Adrenal gland (tissue), 12 donors: Measurements from ENCODE around the gene EXOC6. TPM values are rescaled to one million over a fixed set of nuclear protein-coding genes. Genes with fewer than 3 reads are reported as not detected.

ENCODE experiments used
- DNase-seq, 7 donors: peaks; one replicate each; pipeline ENCODE4 v3.0.0-alpha.2; 2019 to 2020
- H3K27ac ChIP-seq, 5 donors: fragments of 200-600 bp; sonication (generic) in 4 of 5; 1 replicate in 3 of 5; 2 replicates in 2 of 5; pipeline versions ENCODE4 v1.5.1 to v1.8.0; 2016 to 2020; ENCODE audit warnings: mild to moderate bottlenecking in 1 of 5
- H3K27me3 ChIP-seq: fragments of 200-600 bp; 2 replicates; pipeline ENCODE4 v1.8.0; 2021
- H3K36me3 ChIP-seq, 2 donors: fragments of 200-600 bp; replicated peaks in 1 of 2; 1 replicate in 1 of 2; 2 replicates in 1 of 2; pipeline versions ENCODE4 v1.5.1 to v1.8.0; 2018 to 2022
- H3K4me1 ChIP-seq, 2 donors: fragments of 200-600 bp; replicated peaks in 1 of 2; 1 replicate in 1 of 2; 2 replicates in 1 of 2; pipeline versions ENCODE4 v1.5.1 to v1.8.0; 2018 to 2021
- H3K4me3 ChIP-seq, 4 donors: fragments of 200-600 bp; sonication (generic) in 3 of 4; one replicate each; pipeline ENCODE4 v1.5.1; 2016 to 2018
- H3K9me3 ChIP-seq, 3 donors: fragments of 200-600 bp; sonication (generic) in 1 of 3; replicated peaks in 1 of 3; 1 replicate in 2 of 3; 2 replicates in 1 of 3; pipeline versions ENCODE4 v1.5.1 to v1.8.0; 2016 to 2021
- POLR2A ChIP-seq, 2 donors: fragments of 450-650 bp; IDR thresholded peaks; one replicate each; pipeline ENCODE4 v1.6.1; 2017; ENCODE audit warnings: antibody characterized with exemption in 2 of 2, mild to moderate bottlenecking in 2 of 2, moderate library complexity in 1 of 2
- WGBS, 4 donors: extraction: QIAGEN DNeasy Blood & Tissue Kit in 2 of 4; methylation state at CpG; one replicate each; pipeline versions ENCODE4 v1.1.5 to v1.1.7; 2013 to 2017; 5-methylcytosine and 5-hydroxymethylcytosine counted together
- intact Hi-C, 2 donors: fragments of 100-400 bp; cut with DNase I; formaldehyde crosslinking; loops; one replicate each; pipeline versions ENCODE4 v1.14.1 to v1.15.0; 2022 to 2023
- polyA plus RNA-seq, 3 donors: library from polyadenylated mRNA; stranded (reverse); fragments of 200-250 nt in 2 of 3; fragments of 350-450 nt in 1 of 3; fragmentation: Illumina TruSeq in 1 of 3; extraction: RNeasy Lipid Tissue Mini Kit (QIAGEN cat#74804) in 1 of 3; gene quantifications; one replicate each; pipeline ENCODE4 v1.2.3, GENCODE V29; 2013 to 2014
- total RNA-seq, 9 donors: library from RNA; depleted of rRNA in 4 of 9; stranded (reverse); fragments of >200 nt in 4 of 9; fragments of 120-200 nt in 1 of 9; fragmentation: NEBNext Ultra II Directional in 1 of 9; extraction: Animal tissue kit (Norgen Biotek cat#: 25700) in 1 of 9; gene quantifications; one replicate each; pipeline versions ENCODE4 v1.1.0 to v1.2.4, GENCODE V29; 2013 to 2023
- TF ChIP-seq, protein P1 (sequence below), 6 experiments: fragments of 450-650 bp in 4 of 6; fragments of 200-600 bp in 2 of 6; sonication (generic) in 1 of 6; IDR thresholded peaks; 1 replicate in 5 of 6; 2 replicates in 1 of 6; pipeline versions ENCODE4 v1.5.1 to v1.8.0; 2016 to 2021; ENCODE audit warnings: antibody characterized with exemption in 6 of 6, mild to moderate bottlenecking in 2 of 6, moderate library complexity in 1 of 6
- donor health status: healthy with polysubstance abuse.
- donor health status: Bipolar disorder and iron deficiency.
- donor health status: DM: yes; HTN: yes; CAD: no.
- donor health status: DM: no; HTN: no; CAD: no.
- donor health status: DM: no; HTN: no; CAD: no.
- donor health status: DM: yes; HTN: yes; CAD: no.

Gene EXOC6
- total and polyA plus RNA-seq, 12 donors = 7.1 to 60.1 (median 25.7) TPM

DNA sequence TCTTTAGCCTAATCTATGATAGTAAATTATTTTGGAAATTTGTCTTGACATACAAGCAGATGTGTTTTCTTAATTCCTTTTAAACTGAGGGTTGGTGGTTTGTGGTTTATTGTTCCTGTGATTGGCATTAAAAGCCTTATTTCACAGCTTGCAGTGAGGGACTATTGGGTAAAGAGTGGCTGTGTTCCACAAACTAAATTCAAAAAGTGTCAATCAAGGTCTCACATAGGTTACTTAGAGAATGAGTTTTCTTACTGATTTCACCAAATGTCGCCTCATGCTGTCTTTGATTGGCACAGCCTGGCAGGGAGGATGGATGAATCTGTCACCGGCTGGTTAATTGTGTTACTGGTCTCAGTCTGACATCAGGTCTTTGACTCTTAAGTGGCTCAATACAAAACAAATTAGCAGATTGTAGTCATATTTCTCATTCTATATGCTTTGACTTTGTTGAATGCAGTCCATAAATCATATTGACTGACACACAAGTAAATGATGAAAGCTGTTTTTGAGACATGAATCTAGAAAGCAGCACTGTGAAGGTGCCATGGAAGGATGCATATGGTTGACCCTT, 145.5 kb downstream of the EXOC6 start:
- H3K27me3 ChIP-seq = no peaks in the 10 kb centered on the region
- no peak for DNase-seq
- 75 to 82% (median 79%) methylated on average over 2 of the region's 2 CpGs for WGBS, 4 donors
- no peak overlapping the region for H3K4me3 ChIP-seq
- no peaks in the 10 kb centered on the region for H3K4me1 ChIP-seq
- intact Hi-C loops = no loop called here
- no peaks in the 10 kb centered on the region for H3K9me3 ChIP-seq
- no peak overlapping the region for H3K27ac ChIP-seq
- TF ChIP-seq, protein P1, sequence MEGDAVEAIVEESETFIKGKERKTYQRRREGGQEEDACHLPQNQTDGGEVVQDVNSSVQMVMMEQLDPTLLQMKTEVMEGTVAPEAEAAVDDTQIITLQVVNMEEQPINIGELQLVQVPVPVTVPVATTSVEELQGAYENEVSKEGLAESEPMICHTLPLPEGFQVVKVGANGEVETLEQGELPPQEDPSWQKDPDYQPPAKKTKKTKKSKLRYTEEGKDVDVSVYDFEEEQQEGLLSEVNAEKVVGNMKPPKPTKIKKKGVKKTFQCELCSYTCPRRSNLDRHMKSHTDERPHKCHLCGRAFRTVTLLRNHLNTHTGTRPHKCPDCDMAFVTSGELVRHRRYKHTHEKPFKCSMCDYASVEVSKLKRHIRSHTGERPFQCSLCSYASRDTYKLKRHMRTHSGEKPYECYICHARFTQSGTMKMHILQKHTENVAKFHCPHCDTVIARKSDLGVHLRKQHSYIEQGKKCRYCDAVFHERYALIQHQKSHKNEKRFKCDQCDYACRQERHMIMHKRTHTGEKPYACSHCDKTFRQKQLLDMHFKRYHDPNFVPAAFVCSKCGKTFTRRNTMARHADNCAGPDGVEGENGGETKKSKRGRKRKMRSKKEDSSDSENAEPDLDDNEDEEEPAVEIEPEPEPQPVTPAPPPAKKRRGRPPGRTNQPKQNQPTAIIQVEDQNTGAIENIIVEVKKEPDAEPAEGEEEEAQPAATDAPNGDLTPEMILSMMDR (IDR thresholded peaks at IDR 0.05) = no peak
- no peak for TF ChIP-seq POLR2A (IDR thresholded peaks at IDR 0.05)
- H3K36me3 ChIP-seq = no peaks in the 10 kb centered on the region

DNA sequence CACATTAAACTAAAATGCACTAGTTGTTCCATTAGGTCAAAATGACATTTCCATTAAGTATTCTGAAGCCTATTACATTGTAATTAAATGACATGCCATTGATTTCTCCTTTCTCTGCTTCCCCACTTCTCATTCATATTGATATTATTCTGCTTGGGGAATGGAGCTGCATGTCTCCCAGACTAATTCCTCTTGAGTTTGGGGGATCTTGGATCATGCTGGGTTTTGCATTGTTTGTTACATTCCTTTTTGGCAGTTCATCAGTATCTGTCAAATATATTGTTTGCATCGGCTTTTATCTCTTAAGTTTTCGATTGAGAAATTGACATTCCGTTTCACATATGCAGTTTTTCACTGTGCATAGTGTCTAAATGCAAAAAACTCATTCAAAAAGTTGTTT, 147.2 kb downstream of the EXOC6 start:
- Histone ChIP-seq H3K27ac (no peak overlapping the region), H3K4me1 (no peaks in the 10 kb centered on the region), H3K9me3 (no peaks in the 10 kb centered on the region), H3K36me3 (no peaks in the 10 kb centered on the region), H3K27me3 (no peaks in the 10 kb centered on the region), H3K4me3 (no peak overlapping the region)
- TF ChIP-seq, protein P1 (IDR thresholded peaks at IDR 0.05) = no peak
- TF ChIP-seq POLR2A (IDR thresholded peaks at IDR 0.05) = no peak
- 84 to 92% (median 90%) methylated on average over 3 of the region's 3 CpGs for WGBS, 4 donors
- intact Hi-C loops = no loop called here
- DNase-seq = no peak

DNA sequence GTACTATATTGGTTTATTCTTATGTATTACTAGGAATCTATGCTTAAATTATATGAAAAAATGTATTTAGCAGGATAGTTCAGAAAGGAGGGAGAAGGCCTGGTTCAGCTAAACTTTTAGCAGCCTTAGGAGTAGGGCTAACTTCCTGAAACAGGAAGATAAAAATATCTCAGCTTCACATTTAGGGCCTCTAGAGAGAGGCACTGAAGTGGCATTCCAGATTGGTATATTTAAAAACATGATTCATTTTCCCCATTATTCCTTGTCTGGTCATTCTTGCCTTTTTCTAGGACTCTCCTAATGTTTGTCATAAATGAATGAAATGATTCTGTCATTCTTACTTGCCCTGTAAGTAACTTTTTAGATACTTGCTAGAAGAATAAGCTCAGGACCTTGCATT, 149.3 kb downstream of the EXOC6 start:
- Histone ChIP-seq H3K36me3 (no peaks in the 10 kb centered on the region), H3K27me3 (no peaks in the 10 kb centered on the region)
- intact Hi-C loops = no loop called here

DNA sequence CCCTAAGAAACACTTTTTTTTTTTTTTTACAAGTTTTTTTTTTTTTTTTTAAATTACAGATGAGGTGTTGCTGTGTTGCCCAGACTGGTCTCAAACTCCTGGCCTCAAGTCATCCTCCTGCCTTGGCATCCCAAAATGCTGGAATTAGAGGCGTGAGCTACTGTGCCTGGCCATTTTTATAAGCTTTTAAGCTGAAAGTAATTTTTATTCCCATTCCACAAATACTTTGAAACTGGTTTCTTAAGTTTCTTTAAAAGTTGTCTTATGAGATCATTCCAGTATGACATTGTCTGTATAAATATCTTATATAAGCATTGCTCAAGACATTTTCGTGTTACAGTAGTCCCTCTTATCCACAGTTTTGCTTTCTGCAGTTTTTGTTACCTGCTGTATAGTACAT, 150.9 kb downstream of the EXOC6 start:
- no peak for DNase-seq
- Histone ChIP-seq H3K9me3 (no peaks in the 10 kb centered on the region), H3K27me3 (no peaks in the 10 kb centered on the region), H3K4me3 (no peak overlapping the region), H3K36me3 (no peaks in the 10 kb centered on the region), H3K27ac (no peak overlapping the region), H3K4me1 (no peaks in the 10 kb centered on the region)
- TF ChIP-seq, protein P1 (IDR thresholded peaks at IDR 0.05) = no peak
- TF ChIP-seq POLR2A (IDR thresholded peaks at IDR 0.05) = no peak
- intact Hi-C loops = no loop called here
- 92 to 99% (median 93%) methylated on average over 2 of the region's 2 CpGs for WGBS, 4 donors

More for the DNA sequence above, 149.3 kb downstream of the EXOC6 start:
- H3K4me1 ChIP-seq = no peaks in the 10 kb centered on the region
- TF ChIP-seq, protein P1 (IDR thresholded peaks at IDR 0.05) = no peak
- TF ChIP-seq POLR2A (IDR thresholded peaks at IDR 0.05) = no peak
- no peak overlapping the region for H3K4me3 ChIP-seq
- H3K9me3 ChIP-seq = no peaks in the 10 kb centered on the region
- no peak overlapping the region for H3K27ac ChIP-seq
- DNase-seq = no peak
